Measurements from ENCODE around the gene DOK3.

Gene DOK3

GRCh38 chr5:177466861-177467260 is 42.8 kb downstream of the DOK3 start:
- DNase-seq (ENCODE audit: low read depth), result no peak

- DNase-seq (ENCODE audit: low read depth), result no peak
Measured at GRCh38 chr5:177465044-177465443, 44.6 kb downstream of the DOK3 start.

GRCh38 chr5:177462021-177462670 is 47.5 kb downstream of the DOK3 start:
- no peak for DNase-seq (ENCODE audit: low read depth)

GRCh38 chr5:177459819-177460628 is 49.6 kb downstream of the DOK3 start:
- DNase-seq (ENCODE audit: low read depth), result no peak

- DNase-seq (ENCODE audit: low read depth), result no peak
Measured at GRCh38 chr5:177459357-177459756, 50.3 kb downstream of the DOK3 start.

DNA sequence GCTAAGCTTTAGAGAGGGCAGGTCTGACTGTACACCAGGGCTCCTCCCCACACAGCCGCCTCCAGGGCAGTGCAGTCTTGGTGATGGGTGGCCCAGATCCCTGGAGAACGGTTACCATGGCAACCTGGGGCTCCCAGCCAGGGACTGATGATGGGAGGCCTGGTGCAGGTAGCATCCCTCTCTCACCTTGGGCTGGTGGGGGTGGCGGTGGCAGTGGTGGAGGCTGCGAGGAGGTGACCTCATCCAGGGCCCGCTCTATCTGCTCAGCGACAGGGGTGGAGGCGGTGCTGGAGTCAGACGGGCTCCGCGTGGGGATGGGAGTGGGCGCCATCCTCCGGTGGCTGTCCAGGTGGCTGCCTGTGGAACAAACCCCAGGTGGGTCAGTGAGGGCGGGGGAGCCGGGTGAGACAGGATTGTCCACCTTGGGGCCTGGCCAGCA is 50.7 kb downstream of the DOK3 start:
- DNase-seq (ENCODE audit: low read depth), result no peak

DNA sequence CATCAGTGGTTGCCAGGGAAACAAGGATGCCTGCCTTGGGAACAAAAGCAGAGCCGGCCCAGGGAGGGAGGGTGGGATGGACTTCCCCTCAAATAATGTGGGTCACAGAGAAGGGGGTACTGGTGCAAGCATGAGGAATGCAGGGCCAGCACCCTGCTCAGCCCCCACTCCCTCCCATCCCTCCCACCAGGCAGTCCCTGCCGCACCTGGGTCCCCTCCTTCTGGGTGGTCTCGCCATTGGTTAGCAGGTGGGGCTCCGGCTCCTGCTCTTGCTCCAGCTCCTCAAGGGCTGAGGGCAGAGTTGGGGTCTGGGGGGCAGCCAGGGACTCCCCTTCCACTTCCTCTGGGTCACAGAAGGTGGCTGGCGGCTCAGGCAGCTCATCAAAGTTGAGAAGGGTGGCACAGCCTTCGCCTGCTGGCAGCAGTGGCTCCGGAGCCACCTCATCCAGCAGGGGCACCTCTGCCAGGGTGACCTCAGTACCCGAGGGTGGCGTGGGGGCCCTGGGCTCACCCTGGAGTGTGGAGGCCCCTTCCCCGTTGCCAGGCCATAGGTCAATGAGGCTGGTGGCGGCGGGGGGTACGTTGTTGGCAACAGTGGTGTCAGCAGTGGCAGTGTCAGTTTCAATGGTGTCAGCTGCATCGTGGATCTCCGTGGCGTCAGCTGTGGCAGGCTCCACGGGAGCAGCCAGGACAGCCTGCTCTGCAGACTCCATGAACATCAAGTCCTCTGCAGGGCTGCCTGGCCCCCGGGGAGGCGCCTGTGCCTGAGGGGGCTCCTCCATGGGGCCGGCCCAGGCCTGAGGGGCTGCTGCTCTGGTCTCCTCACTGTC is 51.6 kb downstream of the DOK3 start:
- DNase-seq (ENCODE audit: low read depth), result no peak

- DNase-seq (ENCODE audit: low read depth), result no peak
Measured at GRCh38 chr5:177456976-177457851, 52.4 kb downstream of the DOK3 start.

DNA sequence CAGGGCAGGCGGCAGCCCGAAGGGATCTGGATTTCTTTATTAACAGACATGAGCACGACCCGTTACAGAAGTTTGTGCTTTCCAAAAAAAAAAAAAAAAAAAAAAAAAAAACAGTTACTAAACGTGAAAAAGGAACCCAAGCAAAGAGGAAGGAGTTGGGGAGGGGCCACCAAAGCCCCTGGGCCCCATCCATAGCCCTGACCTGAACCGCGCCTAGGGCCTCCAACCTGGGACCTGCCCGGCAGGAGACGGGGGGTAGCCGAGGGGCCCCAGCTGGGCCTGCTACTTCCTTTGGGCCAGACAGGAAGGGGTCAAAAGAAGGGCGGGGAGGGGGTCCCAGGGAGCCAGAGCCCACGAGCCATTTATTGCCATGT is 53.0 kb downstream of the DOK3 start:
- DNase-seq (ENCODE audit: low read depth), result no peak

DNA sequence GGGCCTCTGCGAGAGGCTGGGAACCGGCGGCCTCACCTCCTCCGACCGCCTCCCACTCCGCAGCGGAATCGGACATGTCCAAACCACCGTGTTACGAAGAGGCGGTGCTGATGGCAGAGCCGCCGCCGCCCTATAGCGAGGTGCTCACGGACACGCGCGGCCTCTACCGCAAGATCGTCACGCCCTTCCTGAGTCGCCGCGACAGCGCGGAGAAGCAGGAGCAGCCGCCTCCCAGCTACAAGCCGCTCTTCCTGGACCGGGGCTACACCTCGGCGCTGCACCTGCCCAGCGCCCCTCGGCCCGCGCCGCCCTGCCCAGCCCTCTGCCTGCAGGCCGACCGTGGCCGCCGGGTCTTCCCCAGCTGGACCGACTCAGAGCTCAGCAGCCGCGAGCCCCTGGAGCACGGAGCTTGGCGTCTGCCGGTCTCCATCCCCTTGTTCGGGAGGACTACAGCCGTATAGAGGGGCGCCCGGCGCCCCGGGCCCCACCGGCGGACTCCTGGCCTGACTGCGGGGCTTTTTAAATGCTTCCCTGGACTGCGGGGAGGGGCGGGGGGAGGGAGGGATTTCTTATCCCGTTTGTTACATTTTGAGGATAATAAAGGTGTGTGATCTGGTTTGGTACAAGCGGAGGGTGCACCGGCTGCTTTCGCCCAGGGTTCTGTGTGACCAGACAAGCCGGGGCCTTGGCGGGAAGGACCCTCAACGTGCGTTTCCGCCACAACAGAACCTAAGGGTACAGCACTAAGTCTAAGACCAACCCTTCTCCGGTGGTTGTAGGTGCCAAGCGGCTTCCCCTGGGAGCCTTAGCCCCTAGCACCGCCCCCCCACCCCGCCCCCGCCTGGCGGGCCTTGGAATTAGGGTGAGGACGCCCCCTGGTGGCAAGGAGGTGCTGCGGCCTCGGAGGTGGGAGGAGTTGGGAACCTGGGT is 53.7 kb downstream of the DOK3 start:
- DNase-seq (ENCODE audit: low read depth), result peak; percentile 98

DNA sequence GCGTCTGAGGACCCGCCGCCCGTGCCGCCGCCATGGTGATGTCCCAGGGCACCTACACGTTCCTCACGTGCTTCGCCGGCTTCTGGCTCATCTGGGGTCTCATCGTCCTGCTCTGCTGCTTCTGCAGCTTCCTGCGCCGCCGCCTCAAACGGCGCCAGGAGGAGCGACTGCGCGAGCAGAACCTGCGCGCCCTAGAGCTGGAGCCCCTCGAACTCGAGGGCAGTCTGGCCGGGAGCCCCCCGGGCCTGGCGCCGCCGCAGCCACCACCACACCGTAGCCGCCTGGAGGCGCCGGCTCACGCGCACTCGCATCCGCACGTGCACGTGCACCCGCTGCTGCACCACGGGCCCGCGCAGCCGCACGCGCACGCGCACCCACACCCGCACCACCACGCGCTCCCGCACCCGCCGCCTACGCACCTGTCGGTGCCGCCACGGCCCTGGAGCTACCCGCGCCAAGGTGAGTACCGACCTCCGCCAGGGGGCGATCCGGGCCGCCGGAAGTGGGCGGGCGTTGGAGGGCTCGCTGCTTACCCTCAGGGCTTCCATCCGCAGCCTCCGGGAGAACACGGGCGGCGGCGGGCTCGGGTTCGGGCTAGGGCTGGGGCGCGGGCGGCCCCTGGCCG is 54.5 kb downstream of the DOK3 start:
- peak; percentile 89 for DNase-seq (ENCODE audit: low read depth)

DNA sequence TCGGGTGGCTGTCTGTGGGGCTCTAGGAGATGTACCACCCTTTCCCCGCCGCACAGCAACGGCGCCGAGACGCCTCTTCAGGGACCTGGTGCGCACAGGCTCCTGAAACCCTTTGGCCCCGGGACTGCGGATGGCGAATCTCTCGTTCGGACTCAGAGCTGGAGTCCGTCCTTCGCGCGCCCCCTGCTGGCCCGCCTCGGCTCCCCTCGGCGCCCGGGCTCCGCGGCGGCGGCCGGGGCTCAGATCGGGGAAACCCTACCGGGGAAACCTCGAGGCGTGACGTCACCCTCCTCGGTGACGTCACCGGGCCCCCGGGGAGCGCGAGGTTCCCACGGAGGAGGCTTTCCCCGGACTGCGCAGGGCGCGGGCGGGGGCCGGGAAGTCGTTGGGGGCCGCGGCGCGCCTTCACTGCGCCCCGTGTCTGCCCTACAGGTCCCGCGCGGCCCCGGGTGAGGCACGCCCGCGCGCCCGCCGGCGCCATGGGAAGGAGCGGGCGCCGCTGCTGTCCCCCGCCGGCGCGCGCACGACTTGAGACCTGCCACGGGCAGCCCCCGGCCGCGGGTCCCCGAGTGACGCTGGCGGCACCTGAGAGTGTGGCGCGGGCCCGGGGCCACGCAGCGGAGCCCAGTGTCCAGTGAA is 55.1 kb downstream of the DOK3 start:
- DNase-seq (ENCODE audit: low read depth), result peak; percentile 99

- no peak for DNase-seq (ENCODE audit: low read depth)
Measured at GRCh38 chr5:177453852-177454396, 55.7 kb downstream of the DOK3 start.

DNA sequence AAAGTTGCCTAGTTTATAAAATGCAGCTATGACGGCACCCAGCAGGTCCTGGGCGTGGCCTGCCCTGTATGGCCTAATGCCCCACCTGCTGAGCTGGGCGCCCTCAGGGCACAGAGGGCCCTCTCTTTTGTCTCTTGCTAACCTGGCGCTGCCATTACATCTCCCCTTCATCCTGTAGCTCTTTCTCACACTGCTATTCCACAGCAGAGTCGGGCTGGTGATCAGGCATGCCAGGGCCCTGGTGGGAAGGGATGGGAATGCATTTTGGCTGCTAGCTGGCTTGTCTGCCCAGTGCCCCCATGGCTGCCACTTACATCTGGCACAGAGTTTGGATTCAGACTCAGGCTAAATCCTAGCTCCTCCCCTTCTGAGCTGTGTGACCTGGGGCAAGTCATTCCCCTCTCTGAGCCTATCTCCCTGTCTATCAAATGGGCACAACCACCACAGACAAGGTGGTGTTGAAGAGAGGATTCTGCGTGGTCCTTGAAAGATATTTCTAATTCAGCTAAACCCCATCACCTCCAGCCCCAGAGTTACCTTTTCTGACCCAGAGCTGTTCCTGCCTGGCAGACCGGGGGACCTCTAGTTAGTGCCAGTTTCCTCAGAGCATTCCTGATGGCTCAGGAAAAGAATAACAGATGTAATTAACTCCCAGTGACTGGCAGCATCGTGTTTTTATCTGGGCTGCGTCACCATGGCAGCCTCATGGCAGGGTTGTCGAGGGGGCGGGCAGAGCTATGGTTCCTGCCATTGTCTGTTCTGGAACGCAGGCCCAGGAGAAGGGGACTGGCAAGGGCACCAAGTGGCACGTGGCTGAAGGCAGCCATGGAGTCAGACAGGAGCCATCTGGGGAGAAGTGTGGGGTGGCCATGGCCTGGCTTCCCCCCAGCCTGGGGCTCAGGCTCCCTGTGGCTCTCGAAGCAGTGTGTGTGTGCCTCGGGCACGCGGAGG is 56.7 kb downstream of the DOK3 start:
- no peak for DNase-seq (ENCODE audit: low read depth)
